ENCODE data around the gene CUL4A. TPM values are rescaled to one million over a fixed set of nuclear protein-coding genes. Genes with fewer than 3 reads are reported as not detected.

The CUL4A gene
- total RNA-seq, 2 donors from 2014 or later, result 78.3 to 80.2 TPM

GRCh38 chr13:113186061-113186900 lies 23.1 kb upstream of the CUL4A start:
- DNase-seq, result no peak
- ATAC-seq, result peak; percentile 55

DNA sequence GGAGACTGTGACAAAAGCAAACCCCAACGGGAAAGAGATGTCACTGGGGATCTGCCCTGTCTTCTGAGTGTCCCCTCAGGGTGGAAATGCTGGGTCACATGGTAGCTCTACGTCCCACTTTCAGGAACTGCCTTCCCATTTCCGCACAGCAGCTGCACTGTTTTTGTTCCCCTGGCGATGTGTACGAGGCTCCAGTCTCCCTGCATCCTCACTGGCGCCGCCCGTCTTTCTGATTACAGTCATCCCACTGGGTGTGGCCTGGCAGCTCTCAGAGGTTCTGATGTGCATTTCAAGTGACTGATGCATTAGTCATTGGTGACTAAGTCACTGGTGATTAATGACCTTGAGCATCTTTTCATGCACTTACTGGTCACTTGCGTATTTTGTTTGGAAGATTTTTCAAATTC lies 22.1 kb upstream of the CUL4A start:
- peaks cover 16% of the 10 kb centered on the region for H3K4me1 Mint-ChIP-seq
- no peaks in the 10 kb centered on the region for H3K9me3 ChIP-seq (ENCODE audit: control insufficient read depth, low read length, poor library complexity, severe bottlenecking)
- DNase-seq (no peak), ATAC-seq (no peak)
- peak overlapping the region; percentile 96 for H3K27ac Mint-ChIP-seq
- no peaks in the 10 kb centered on the region for H3K27me3 Mint-ChIP-seq
- H3K4me3 Mint-ChIP-seq, result peak overlapping the region; percentile 67
- peaks cover 5% of the 10 kb centered on the region for H3K36me3 Mint-ChIP-seq (ENCODE audit: low read depth)

More at GRCh38 chr13:113186061-113186900, 23.1 kb upstream of the CUL4A start:
- H3K4me1 Mint-ChIP-seq, result peaks cover 22% of the 10 kb centered on the region
- peaks cover 5% of the 10 kb centered on the region for H3K36me3 Mint-ChIP-seq (ENCODE audit: low read depth)
- H3K9me3 ChIP-seq (ENCODE audit: control insufficient read depth, low read length, poor library complexity, severe bottlenecking), result no peaks in the 10 kb centered on the region
- peak overlapping the region; percentile 96 for H3K27ac Mint-ChIP-seq
- no peaks in the 10 kb centered on the region for H3K27me3 Mint-ChIP-seq
- peak overlapping the region; percentile 94 for H3K4me3 Mint-ChIP-seq

DNA sequence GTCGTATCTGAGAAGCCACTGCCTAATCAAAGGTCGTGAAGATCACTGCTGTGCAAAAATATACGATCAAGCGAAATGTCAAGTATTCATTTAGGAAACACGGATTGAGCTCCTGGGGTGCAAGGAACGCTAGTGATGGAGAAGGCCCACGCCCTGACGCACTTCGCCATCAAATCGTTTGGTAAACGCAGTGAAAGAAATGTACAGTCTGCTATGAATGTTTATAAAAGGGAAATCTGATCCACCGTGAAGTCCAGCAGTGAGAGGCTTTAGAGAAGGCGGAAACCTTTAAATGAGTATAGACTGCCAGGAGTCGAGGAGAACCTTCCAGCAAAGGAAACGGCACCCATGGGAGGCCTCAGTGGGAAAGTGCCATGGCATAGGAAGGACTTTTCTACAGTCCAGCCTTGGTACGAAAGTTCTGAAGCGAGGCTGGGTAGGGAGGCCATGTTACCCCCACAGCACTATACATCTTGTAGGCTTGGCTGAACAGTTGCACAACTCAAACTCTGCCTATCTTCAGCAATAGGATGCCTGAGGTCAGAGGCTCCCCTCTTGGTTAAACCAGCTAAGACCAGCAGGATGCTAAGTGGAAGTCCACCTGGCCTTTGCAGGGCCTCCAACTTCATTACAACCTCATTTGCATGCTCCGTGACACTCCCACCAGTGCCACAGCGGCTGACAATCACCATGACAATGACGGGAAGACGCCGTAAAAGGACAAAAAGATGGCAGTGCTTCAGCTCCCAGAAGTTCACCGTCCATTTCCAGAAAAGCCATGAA lies 21.3 kb upstream of the CUL4A start:
- peaks cover 16% of the 10 kb centered on the region for H3K4me1 Mint-ChIP-seq
- no peak overlapping the region for H3K4me3 Mint-ChIP-seq
- H3K27ac Mint-ChIP-seq, result peak overlapping the region; percentile 96
- H3K9me3 ChIP-seq (ENCODE audit: control insufficient read depth, low read length, poor library complexity, severe bottlenecking), result no peaks in the 10 kb centered on the region
- peaks cover 5% of the 10 kb centered on the region for H3K36me3 Mint-ChIP-seq (ENCODE audit: low read depth)
- no peak for DNase-seq
- ATAC-seq, result no peak
- H3K27me3 Mint-ChIP-seq, result no peaks in the 10 kb centered on the region

DNA sequence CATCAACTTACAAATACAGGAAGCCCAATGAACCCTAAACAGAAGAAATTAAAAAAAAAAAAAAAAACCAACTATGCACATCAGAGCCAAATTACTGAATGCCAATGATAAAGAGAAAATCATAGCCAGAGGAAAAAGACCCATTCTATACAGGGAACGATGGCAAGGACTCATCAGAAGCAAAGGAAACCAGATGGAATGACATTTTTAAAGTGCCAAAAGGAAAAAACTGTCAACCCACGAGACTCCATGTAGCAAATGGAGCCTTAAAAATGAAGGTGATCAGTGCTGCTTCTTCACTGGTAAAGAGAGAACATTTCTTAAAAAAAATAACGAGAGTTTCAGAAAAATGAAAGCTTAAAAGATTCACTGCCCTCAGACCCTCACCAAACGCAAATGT lies 19.2 kb upstream of the CUL4A start:
- H3K36me3 Mint-ChIP-seq (ENCODE audit: low read depth), result peaks cover 3% of the 10 kb centered on the region

GRCh38 chr13:113192279-113192678 lies 17.1 kb upstream of the CUL4A start:
- no peak overlapping the region for H3K27ac Mint-ChIP-seq
- no peaks in the 10 kb centered on the region for H3K4me1 Mint-ChIP-seq
- no peaks in the 10 kb centered on the region for H3K9me3 ChIP-seq (ENCODE audit: control insufficient read depth, low read length, poor library complexity, severe bottlenecking)
- DNase-seq (no peak), ATAC-seq (no peak)
- H3K4me3 Mint-ChIP-seq, result no peak overlapping the region
- no peaks in the 10 kb centered on the region for H3K27me3 Mint-ChIP-seq
- H3K36me3 Mint-ChIP-seq (ENCODE audit: low read depth), result peaks cover 6% of the 10 kb centered on the region

More for the DNA sequence above, 19.2 kb upstream of the CUL4A start:
- H3K9me3 ChIP-seq (ENCODE audit: control insufficient read depth, low read length, poor library complexity, severe bottlenecking), result no peaks in the 10 kb centered on the region
- peaks cover 9% of the 10 kb centered on the region for H3K4me1 Mint-ChIP-seq
- H3K4me3 Mint-ChIP-seq, result no peak overlapping the region
- DNase-seq (no peak), ATAC-seq (no peak)
- no peaks in the 10 kb centered on the region for H3K27me3 Mint-ChIP-seq
- peak overlapping the region; percentile 78 for H3K27ac Mint-ChIP-seq

- ATAC-seq (no peak), DNase-seq (no peak)
- Mint-ChIP-seq H3K4me3 (no peak overlapping the region), H3K36me3 (ENCODE audit: low read depth) (peaks cover 6% of the 10 kb centered on the region), H3K27me3 (no peaks in the 10 kb centered on the region), H3K27ac (no peak overlapping the region), H3K4me1 (no peaks in the 10 kb centered on the region)
- H3K9me3 ChIP-seq (ENCODE audit: control insufficient read depth, low read length, poor library complexity, severe bottlenecking), result no peaks in the 10 kb centered on the region
Measured at GRCh38 chr13:113192902-113193301, 16.5 kb upstream of the CUL4A start.

- no peak overlapping the region for H3K4me3 Mint-ChIP-seq
- no peak overlapping the region for H3K27ac Mint-ChIP-seq
- no peak for ATAC-seq
- peaks cover 3% of the 10 kb centered on the region for H3K36me3 Mint-ChIP-seq (ENCODE audit: low read depth)
- DNase-seq, result no peak
- H3K27me3 Mint-ChIP-seq, result no peaks in the 10 kb centered on the region
- H3K9me3 ChIP-seq (ENCODE audit: control insufficient read depth, low read length, poor library complexity, severe bottlenecking), result no peaks in the 10 kb centered on the region
- no peaks in the 10 kb centered on the region for H3K4me1 Mint-ChIP-seq
Measured at GRCh38 chr13:113195360-113195759, 14.1 kb upstream of the CUL4A start.

DNA sequence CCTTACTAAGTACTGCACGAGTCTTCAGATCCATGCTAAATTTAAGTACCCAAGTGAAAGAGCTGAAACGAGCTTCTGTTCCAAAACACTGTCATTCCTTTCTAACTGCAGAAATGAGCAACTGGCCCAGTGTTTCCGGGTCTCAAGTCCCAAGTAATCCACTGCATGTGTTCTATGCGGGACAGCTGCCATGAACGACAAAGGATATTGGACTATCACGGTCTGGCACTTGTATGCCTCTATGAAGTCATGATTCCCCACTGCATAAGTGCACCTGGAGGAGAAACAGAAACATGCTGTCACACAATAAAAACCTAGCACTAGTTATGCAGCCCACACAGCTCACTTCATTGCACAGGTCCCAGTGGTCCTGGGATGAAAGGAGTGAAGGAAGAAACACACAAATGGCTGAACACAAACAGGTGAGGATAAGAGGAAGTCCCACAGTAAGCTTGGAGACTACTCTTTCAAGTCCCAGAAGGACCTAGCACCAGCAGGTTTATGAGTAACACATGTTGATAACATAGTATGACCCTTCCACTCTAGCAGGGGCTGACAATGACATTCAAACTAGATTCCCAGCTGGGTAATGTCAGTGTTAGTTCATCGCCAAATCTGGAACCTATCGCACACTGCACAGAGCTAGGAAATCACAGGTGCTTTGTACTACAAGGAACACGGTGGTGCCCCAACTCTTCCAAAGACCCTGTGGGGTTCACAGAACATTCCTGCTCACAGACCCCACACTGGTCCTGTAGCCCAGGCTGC lies 12.3 kb upstream of the CUL4A start:
- Mint-ChIP-seq H3K4me3 (no peak overlapping the region), H3K4me1 (peaks cover 4% of the 10 kb centered on the region), H3K27me3 (no peaks in the 10 kb centered on the region), H3K36me3 (ENCODE audit: low read depth) (peaks cover 3% of the 10 kb centered on the region), H3K27ac (no peak overlapping the region)
- DNase-seq (no peak), ATAC-seq (no peak)
- H3K9me3 ChIP-seq (ENCODE audit: control insufficient read depth, low read length, poor library complexity, severe bottlenecking), result no peaks in the 10 kb centered on the region

GRCh38 chr13:113201815-113202214 lies 7.6 kb upstream of the CUL4A start:
- Mint-ChIP-seq H3K27me3 (no peaks in the 10 kb centered on the region), H3K4me1 (peaks cover 36% of the 10 kb centered on the region), H3K4me3 (no peak overlapping the region), H3K27ac (no peak overlapping the region), H3K36me3 (ENCODE audit: low read depth) (peaks cover 3% of the 10 kb centered on the region)
- no peak for ATAC-seq
- no peak for DNase-seq
- H3K9me3 ChIP-seq (ENCODE audit: control insufficient read depth, low read length, poor library complexity, severe bottlenecking), result no peaks in the 10 kb centered on the region

DNA sequence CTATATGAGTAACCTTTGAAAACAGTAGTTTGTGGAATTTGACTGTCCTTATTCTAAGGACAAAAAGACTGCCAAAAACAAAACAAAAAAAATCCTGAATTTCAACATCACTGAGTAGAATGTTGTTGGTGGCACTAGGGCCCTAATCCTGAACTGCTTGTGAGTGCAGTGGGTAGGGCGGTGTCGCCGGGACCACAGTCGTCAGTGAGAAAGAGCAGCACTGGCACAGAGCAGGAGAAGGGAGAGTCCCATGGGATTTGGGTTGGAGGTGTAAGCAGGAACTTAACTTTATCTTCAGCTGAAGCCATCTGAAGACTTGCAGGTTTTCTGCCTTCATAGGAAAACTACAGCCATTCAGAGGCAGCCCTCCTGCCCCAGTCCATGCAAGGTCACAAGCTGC lies 6.5 kb upstream of the CUL4A start:
- peak overlapping the region; percentile 53 for H3K27ac Mint-ChIP-seq
- H3K27me3 Mint-ChIP-seq, result no peaks in the 10 kb centered on the region
- ATAC-seq (no peak), DNase-seq (no peak)
- H3K9me3 ChIP-seq (ENCODE audit: control insufficient read depth, low read length, poor library complexity, severe bottlenecking), result no peaks in the 10 kb centered on the region
- no peak overlapping the region for H3K4me3 Mint-ChIP-seq
- peaks cover 44% of the 10 kb centered on the region for H3K4me1 Mint-ChIP-seq
- H3K36me3 Mint-ChIP-seq (ENCODE audit: low read depth), result peaks cover 2% of the 10 kb centered on the region

DNA sequence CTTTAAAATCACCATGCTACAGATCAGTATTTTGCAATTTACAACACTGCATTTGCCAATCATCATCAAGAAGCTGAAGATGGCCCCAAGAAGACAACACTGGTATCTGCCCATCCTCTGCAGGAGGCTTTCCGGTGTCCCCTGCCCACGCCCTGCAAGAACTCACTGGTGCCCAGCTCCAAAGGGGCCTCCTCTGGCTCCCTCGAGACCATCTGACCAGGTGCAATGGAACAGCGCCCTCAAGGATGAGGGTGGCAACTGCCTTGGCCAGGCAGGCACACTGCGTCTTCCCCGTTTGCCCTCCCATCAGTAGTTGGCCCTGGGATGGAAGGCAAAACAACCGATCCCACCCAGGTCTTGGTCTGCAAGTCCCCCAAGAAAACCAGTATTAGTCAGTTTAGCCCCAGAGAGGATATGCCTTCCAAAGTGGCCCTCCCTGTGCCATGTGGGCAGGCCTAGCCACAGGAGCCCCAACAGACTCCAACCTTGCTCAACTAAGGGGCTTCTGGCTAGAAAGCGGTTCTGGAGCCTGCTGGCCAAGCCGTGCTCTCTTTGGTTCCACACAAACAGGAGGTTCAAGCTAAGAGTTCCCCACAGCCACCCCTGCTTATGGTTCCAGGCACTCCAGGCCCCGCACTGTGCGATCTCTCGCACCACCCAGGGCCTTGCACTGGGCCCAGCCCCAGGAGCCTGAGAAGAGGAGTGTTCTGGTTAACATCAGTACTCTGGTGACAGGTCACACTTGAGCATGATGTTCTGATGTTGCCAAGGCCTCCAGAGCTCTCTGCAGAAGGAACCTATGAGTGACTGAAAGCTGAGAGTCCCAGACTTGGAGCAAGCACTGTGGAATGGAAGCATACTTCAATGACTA lies 5.7 kb upstream of the CUL4A start:
- Mint-ChIP-seq H3K4me1 (peaks cover 44% of the 10 kb centered on the region), H3K4me3 (no peak overlapping the region), H3K27me3 (no peaks in the 10 kb centered on the region), H3K27ac (no peak overlapping the region), H3K36me3 (ENCODE audit: low read depth) (peaks cover 2% of the 10 kb centered on the region)
- ATAC-seq, result no peak
- DNase-seq, result no peak
- H3K9me3 ChIP-seq (ENCODE audit: control insufficient read depth, low read length, poor library complexity, severe bottlenecking), result no peaks in the 10 kb centered on the region

- no peaks in the 10 kb centered on the region for H3K9me3 ChIP-seq (ENCODE audit: control insufficient read depth, low read length, poor library complexity, severe bottlenecking)
- ATAC-seq, result no peak
- H3K36me3 Mint-ChIP-seq (ENCODE audit: low read depth), result peaks cover 2% of the 10 kb centered on the region
- H3K4me3 Mint-ChIP-seq, result no peak overlapping the region
- DNase-seq, result no peak
- H3K27ac Mint-ChIP-seq, result no peak overlapping the region
- H3K27me3 Mint-ChIP-seq, result no peaks in the 10 kb centered on the region
- H3K4me1 Mint-ChIP-seq, result peaks cover 44% of the 10 kb centered on the region
Measured at GRCh38 chr13:113204378-113204734, 5.1 kb upstream of the CUL4A start.
